Caco-2 (cell line): ENCODE measurements around the gene SLC51B. TPM values are rescaled to one million over a fixed set of nuclear protein-coding genes. Genes with fewer than 3 reads are reported as not detected.

ENCODE experiments used
- BruUV-seq: library from RNA; stranded (reverse); fragments of 400-500 nt; replicated peaks from 2 replicates; lab custom pipeline; 2021; lab: Mats Ljungman, UMichigan
- CTCF ChIA-PET: fragments of 300-600 bp; sonication (Branson Sonifier 250); formaldehyde crosslinking; loops from one replicate; lab custom pipeline; 2022; ENCODE audit warnings: antibody characterized with exemption; lab: Charles Lee
- POLR2A ChIA-PET: fragments of 300-600 bp; sonication (Branson Sonifier 250); formaldehyde crosslinking; loops from one replicate; lab custom pipeline; 2022; ENCODE audit warnings: antibody characterized with exemption; lab: Charles Lee
- DNase-seq, 2 experiments: peaks; one replicate each; pipeline versions ENCODE4 v3.0.0 to v3.0.0-alpha.2; 2020 to 2022
- H3K27me3 ChIP-seq: replicated peaks from 2 replicates; pipeline ENCODE4 v1.6.0; 2011; ENCODE audit warnings: low read length; ENCODE audit not compliant: control insufficient read depth, insufficient read depth
- H3K36me3 ChIP-seq: 2 replicates; pipeline ENCODE4 v1.5.1; 2011; ENCODE audit warnings: low read length; ENCODE audit not compliant: control insufficient read depth, insufficient read depth
- H3K4me1 ChIP-seq: fragments of 250-450 bp; sonication (Bioruptor Pico); 2 replicates; pipeline ENCODE4 v1.5.1; 2020; ENCODE audit warnings: mild to moderate bottlenecking
- H3K4me3 ChIP-seq: 2 replicates; pipeline ENCODE4 v1.5.1; 2011; ENCODE audit warnings: low read depth, mild to moderate bottlenecking, control low read depth, low read length
- H3K9me3 ChIP-seq: fragments of 250-450 bp; sonication (Bioruptor Pico); 2 replicates; pipeline ENCODE4 v1.5.1; 2020; ENCODE audit warnings: mild to moderate bottlenecking, moderate library complexity
- H3K27ac Mint-ChIP-seq: one replicate; pipeline ENCODE4 v1.8.0; 2022; ENCODE audit warnings: mixed read lengths; ENCODE audit not compliant: unreplicated experiment
- H3K27me3 Mint-ChIP-seq: one replicate; pipeline ENCODE4 v1.8.0; 2022; ENCODE audit warnings: mixed read lengths; ENCODE audit not compliant: insufficient read depth, unreplicated experiment
- H3K36me3 Mint-ChIP-seq: one replicate; pipeline ENCODE4 v1.8.0; 2022; ENCODE audit warnings: mild to moderate bottlenecking, mixed read lengths; ENCODE audit not compliant: insufficient read depth, unreplicated experiment
- H3K4me1 Mint-ChIP-seq: one replicate; pipeline ENCODE4 v1.8.0; 2022; ENCODE audit warnings: low read depth, mixed read lengths; ENCODE audit not compliant: unreplicated experiment
- H3K4me3 Mint-ChIP-seq: one replicate; pipeline ENCODE4 v1.8.0; 2022; ENCODE audit warnings: mild to moderate bottlenecking, moderate library complexity, mixed read lengths; ENCODE audit not compliant: unreplicated experiment
- H3K9me3 Mint-ChIP-seq: one replicate; pipeline ENCODE4 v1.8.0; 2022; ENCODE audit warnings: mixed read lengths; ENCODE audit not compliant: unreplicated experiment
- intact Hi-C: fragments of 100-400 bp; cut with micrococcal nuclease; formaldehyde crosslinking; loops from one replicate; pipeline ENCODE4 v1.10.0; 2022; ENCODE audit not compliant: unreplicated experiment
- total RNA-seq: library from RNA; stranded (reverse); gene quantifications from 2 replicates; pipeline ENCODE4 v1.2.3, GENCODE V29; 2022
- TF ChIP-seq, protein P1 (sequence below), 2 experiments: fragments of 200-600 bp in 1 of 2; IDR thresholded peaks; 1 replicate in 1 of 2; 2 replicates in 1 of 2; pipeline versions ENCODE4 v1.5.1 to v1.8.0; 2011 to 2022; ENCODE audit warnings: antibody characterized with exemption in 1 of 2, control low read depth in 1 of 2, inconsistent platforms in 1 of 2, low read depth in 1 of 2, low read length in 1 of 2, mild to moderate bottlenecking in 1 of 2, moderate library complexity in 1 of 2; ENCODE audit not compliant: insufficient read depth in 1 of 2, severe bottlenecking in 1 of 2, unreplicated experiment in 1 of 2

SLC51B gene
- total RNA-seq, 1 experiment from 2014 or later = 15.4 TPM

DNA sequence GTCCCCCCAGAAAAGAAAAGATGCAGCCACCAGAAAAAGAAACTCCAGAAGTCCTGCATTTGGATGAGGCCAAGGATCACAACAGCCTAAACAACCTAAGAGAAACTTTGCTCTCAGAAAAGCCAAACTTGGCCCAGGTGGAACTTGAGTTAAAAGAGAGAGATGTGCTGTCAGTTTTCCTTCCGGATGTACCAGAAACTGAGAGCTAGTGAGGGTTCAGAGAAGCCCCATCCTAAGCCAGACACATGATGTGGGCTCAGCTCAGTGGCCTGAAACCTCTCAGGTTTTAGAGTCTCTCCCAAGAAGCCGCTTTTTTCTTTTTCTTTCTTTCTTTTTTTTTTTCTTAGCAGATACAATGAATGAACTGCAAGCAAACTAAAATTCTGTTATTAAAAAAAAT, 7.8 kb downstream of the SLC51B start:
- no peak overlapping the region for H3K4me3 ChIP-seq
- Mint-ChIP-seq H3K4me3 (no peak overlapping the region), H3K36me3 (peaks cover 11% of the 10 kb centered on the region), H3K9me3 (no peaks in the 10 kb centered on the region), H3K27ac (no peak overlapping the region), H3K27me3 (no peaks in the 10 kb centered on the region), H3K4me1 (peaks cover 31% of the 10 kb centered on the region)
- no peaks in the 10 kb centered on the region for H3K9me3 ChIP-seq
- ChIA-PET POLR2A (interaction anchor here (0.6 kb wide), 1 partner anchor 8 kb away, joined by 3 read pairs; the partner anchor contains the start of gene SLC51B), CTCF (interaction anchor here (2.1 to 4.9 kb wide), 2 partner anchors 30 to 49 kb away, joined by 11 to 42 read pairs; no protein-coding TSS in a partner anchor)
- no peaks in the 10 kb centered on the region for H3K36me3 ChIP-seq
- no peaks in the 10 kb centered on the region for H3K27me3 ChIP-seq
- intact Hi-C loops = no loop called here
- BruUV-seq = no TSS peak
- peaks cover 40% of the 10 kb centered on the region for H3K4me1 ChIP-seq
- DNase-seq = no peak
- TF ChIP-seq, protein P1, sequence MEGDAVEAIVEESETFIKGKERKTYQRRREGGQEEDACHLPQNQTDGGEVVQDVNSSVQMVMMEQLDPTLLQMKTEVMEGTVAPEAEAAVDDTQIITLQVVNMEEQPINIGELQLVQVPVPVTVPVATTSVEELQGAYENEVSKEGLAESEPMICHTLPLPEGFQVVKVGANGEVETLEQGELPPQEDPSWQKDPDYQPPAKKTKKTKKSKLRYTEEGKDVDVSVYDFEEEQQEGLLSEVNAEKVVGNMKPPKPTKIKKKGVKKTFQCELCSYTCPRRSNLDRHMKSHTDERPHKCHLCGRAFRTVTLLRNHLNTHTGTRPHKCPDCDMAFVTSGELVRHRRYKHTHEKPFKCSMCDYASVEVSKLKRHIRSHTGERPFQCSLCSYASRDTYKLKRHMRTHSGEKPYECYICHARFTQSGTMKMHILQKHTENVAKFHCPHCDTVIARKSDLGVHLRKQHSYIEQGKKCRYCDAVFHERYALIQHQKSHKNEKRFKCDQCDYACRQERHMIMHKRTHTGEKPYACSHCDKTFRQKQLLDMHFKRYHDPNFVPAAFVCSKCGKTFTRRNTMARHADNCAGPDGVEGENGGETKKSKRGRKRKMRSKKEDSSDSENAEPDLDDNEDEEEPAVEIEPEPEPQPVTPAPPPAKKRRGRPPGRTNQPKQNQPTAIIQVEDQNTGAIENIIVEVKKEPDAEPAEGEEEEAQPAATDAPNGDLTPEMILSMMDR (IDR thresholded peaks at IDR 0.05; ENCODE audit: insufficient read depth in 1 of 2, low read depth in 1 of 2, low read length in 1 of 2, severe bottlenecking in 1 of 2, unreplicated experiment in 1 of 2) = no peak

GRCh38 chr15:65054333-65055200, 9.4 kb downstream of the SLC51B start:
- H3K36me3 Mint-ChIP-seq = peaks cover 11% of the 10 kb centered on the region
- intact Hi-C loops = loop anchor here (1.0 kb wide), 4 partner anchors 9 to 47 kb away; partner anchors contain the start of gene SLC51B
- no TSS peak for BruUV-seq
- H3K4me3 Mint-ChIP-seq = no peak overlapping the region
- Histone ChIP-seq H3K4me3 (no peak overlapping the region), H3K36me3 (no peaks in the 10 kb centered on the region), H3K4me1 (peaks cover 48% of the 10 kb centered on the region), H3K27me3 (no peaks in the 10 kb centered on the region), H3K9me3 (no peaks in the 10 kb centered on the region)
- no peaks in the 10 kb centered on the region for H3K9me3 Mint-ChIP-seq
- no peaks in the 10 kb centered on the region for H3K27me3 Mint-ChIP-seq
- TF ChIP-seq, protein P1 (IDR thresholded peaks at IDR 0.05; ENCODE audit: insufficient read depth in 1 of 2, low read depth in 1 of 2, low read length in 1 of 2, severe bottlenecking in 1 of 2, unreplicated experiment in 1 of 2) = peak; percentile 84 to 93
- POLR2A ChIA-PET = interaction anchor here (0.5 to 0.9 kb wide), 3 partner anchors 12 to 47 kb away, joined by 3 to 7 read pairs (median 4); no protein-coding TSS in a partner anchor
- H3K27ac Mint-ChIP-seq = peak overlapping the region; percentile 91
- CTCF ChIA-PET = interaction anchor here (0.6 to 4.9 kb wide), 16 partner anchors 9 to 217 kb away, joined by 3 to 42 read pairs (median 4); partner anchors contain the start of genes CLPX, RASL12 and SLC51B
- peaks cover 31% of the 10 kb centered on the region for H3K4me1 Mint-ChIP-seq
- peak; percentile 82 to 87 for DNase-seq

GRCh38 chr15:65055201-65055870, 10.1 kb downstream of the SLC51B start:
- Histone ChIP-seq H3K9me3 (no peaks in the 10 kb centered on the region), H3K4me3 (no peak overlapping the region), H3K36me3 (no peaks in the 10 kb centered on the region), H3K4me1 (peaks cover 48% of the 10 kb centered on the region), H3K27me3 (no peaks in the 10 kb centered on the region)
- peak in 1 of 2 experiments; percentile 25 for DNase-seq
- H3K36me3 Mint-ChIP-seq = peaks cover 11% of the 10 kb centered on the region
- peaks cover 25% of the 10 kb centered on the region for H3K4me1 Mint-ChIP-seq
- peak overlapping the region; percentile 91 for H3K27ac Mint-ChIP-seq
- H3K4me3 Mint-ChIP-seq = no peak overlapping the region
- H3K9me3 Mint-ChIP-seq = no peaks in the 10 kb centered on the region
- no TSS peak for BruUV-seq
- TF ChIP-seq, protein P1 (IDR thresholded peaks at IDR 0.05; ENCODE audit: insufficient read depth in 1 of 2, low read depth in 1 of 2, low read length in 1 of 2, severe bottlenecking in 1 of 2, unreplicated experiment in 1 of 2) = no peak
- H3K27me3 Mint-ChIP-seq = no peaks in the 10 kb centered on the region
- intact Hi-C loops = no loop called here
- ChIA-PET POLR2A (interaction anchor here (0.9 to 1.0 kb wide), 2 partner anchors 12 to 41 kb away, joined by 3 read pairs; no protein-coding TSS in a partner anchor), CTCF (interaction anchor here (0.6 to 4.9 kb wide), 13 partner anchors 9 to 216 kb away, joined by 4 to 42 read pairs (median 6); partner anchors contain the start of genes CLPX, RASL12 and SLC51B)
